H9 (cell line): Measurements from ENCODE around the gene COL4A6. TPM values are rescaled to one million over a fixed set of nuclear protein-coding genes. Genes with fewer than 3 reads are reported as not detected.

Experiments
- DNase-seq: peaks from one replicate; pipeline ENCODE4 v3.0.0-alpha.2; 2017
- H2AFZ ChIP-seq: one replicate; pipeline ENCODE4 v1.6.1; 2013; ENCODE audit warnings: mild to moderate bottlenecking, low read length, control low read depth, moderate library complexity
- H2AK5ac ChIP-seq: 2 replicates; pipeline ENCODE4 v1.6.1; 2013; ENCODE audit warnings: low read length, control low read depth, mixed read lengths; ENCODE audit not compliant: insufficient read length
- H2BK120ac ChIP-seq: one replicate; pipeline ENCODE4 v1.6.1; 2013; ENCODE audit warnings: low read depth, mild to moderate bottlenecking, low read length, control low read depth, inconsistent platforms; ENCODE audit not compliant: poor library complexity, severe bottlenecking
- H2BK12ac ChIP-seq: 2 replicates; pipeline ENCODE4 v1.6.1; 2013; ENCODE audit warnings: low read length, control low read depth, mixed read lengths, low read depth; ENCODE audit not compliant: insufficient read length
- H2BK15ac ChIP-seq: 2 replicates; pipeline ENCODE4 v1.6.1; 2013; ENCODE audit warnings: low read depth, low read length, control low read depth
- H2BK20ac ChIP-seq: one replicate; pipeline ENCODE4 v1.6.1; 2013; ENCODE audit warnings: low read depth, mild to moderate bottlenecking, low read length, control low read depth, inconsistent platforms; ENCODE audit not compliant: poor library complexity, severe bottlenecking
- H2BK5ac ChIP-seq: 2 replicates; pipeline ENCODE4 v1.6.1; 2013; ENCODE audit warnings: low read length, control low read depth, mixed read lengths; ENCODE audit not compliant: insufficient read length
- H3K14ac ChIP-seq: 2 replicates; pipeline ENCODE4 v1.6.1; 2013; ENCODE audit warnings: low read length, control low read depth; ENCODE audit not compliant: insufficient read depth
- H3K18ac ChIP-seq: 2 replicates; pipeline ENCODE4 v1.6.1; 2013; ENCODE audit warnings: low read depth, mild to moderate bottlenecking, mixed read lengths, low read length, control low read depth; ENCODE audit not compliant: insufficient read length
- H3K23ac ChIP-seq: 2 replicates; pipeline ENCODE4 v1.6.1; 2013; ENCODE audit warnings: low read length, control low read depth, mixed read lengths, low read depth; ENCODE audit not compliant: insufficient read length
- H3K23me2 ChIP-seq: 2 replicates; pipeline ENCODE4 v1.6.1; 2013; ENCODE audit warnings: low read depth, mild to moderate bottlenecking, mixed read lengths, low read length, control low read depth; ENCODE audit not compliant: insufficient read length, poor library complexity, severe bottlenecking
- H3K27ac ChIP-seq: 2 replicates; pipeline ENCODE4 v1.5.1; 2013; ENCODE audit warnings: low read length, control low read depth, mixed read lengths, low read depth; ENCODE audit not compliant: insufficient read length
- H3K27me3 ChIP-seq: 2 replicates; pipeline ENCODE4 v1.6.1; 2013; ENCODE audit warnings: low read length, control low read depth, inconsistent platforms; ENCODE audit not compliant: insufficient read depth
- H3K4ac ChIP-seq: 2 replicates; pipeline ENCODE4 v1.6.1; 2013; ENCODE audit warnings: low read depth, mild to moderate bottlenecking, control low read depth, inconsistent platforms, low read length, moderate library complexity
- H3K4me1 ChIP-seq: 2 replicates; pipeline ENCODE4 v1.6.1; 2013; ENCODE audit warnings: low read length, control low read depth, inconsistent platforms; ENCODE audit not compliant: insufficient read depth
- H3K4me2 ChIP-seq: 2 replicates; pipeline ENCODE4 v1.6.1; 2013; ENCODE audit warnings: low read length, control low read depth, mixed read lengths; ENCODE audit not compliant: insufficient read length, insufficient read depth
- H3K56ac ChIP-seq: 2 replicates; pipeline ENCODE4 v1.6.1; 2013; ENCODE audit warnings: low read depth, mild to moderate bottlenecking, mixed read lengths, low read length, control low read depth; ENCODE audit not compliant: insufficient read length
- H3K79me1 ChIP-seq: 2 replicates; pipeline ENCODE4 v1.6.1; 2013; ENCODE audit warnings: low read depth, mild to moderate bottlenecking, moderate library complexity, low read length, control low read depth, inconsistent platforms; ENCODE audit not compliant: insufficient read depth, poor library complexity, severe bottlenecking
- H3K79me2 ChIP-seq: 2 replicates; pipeline ENCODE4 v1.6.1; 2013; ENCODE audit warnings: low read length, control low read depth, inconsistent platforms; ENCODE audit not compliant: insufficient read depth
- H3K9ac ChIP-seq: 2 replicates; pipeline ENCODE4 v1.6.1; 2013; ENCODE audit warnings: low read length, control low read depth, mixed read lengths; ENCODE audit not compliant: insufficient read length; ENCODE audit errors: extremely low read depth
- H3K9me3 ChIP-seq: one replicate; pipeline ENCODE4 v1.6.1; 2013; ENCODE audit warnings: low read depth, low read length, inconsistent platforms; ENCODE audit not compliant: control insufficient read depth
- H3T11ph ChIP-seq: one replicate; pipeline ENCODE4 v1.6.1; 2013; ENCODE audit warnings: mild to moderate bottlenecking, low read length, control low read depth, inconsistent platforms
- H4K20me1 ChIP-seq: one replicate; pipeline ENCODE4 v1.6.1; 2013; ENCODE audit not compliant: control insufficient read depth, insufficient read length, insufficient read depth
- H4K5ac ChIP-seq: 2 replicates; pipeline ENCODE4 v1.6.1; 2013; ENCODE audit warnings: low read depth, mild to moderate bottlenecking, mixed read lengths, low read length, control low read depth; ENCODE audit not compliant: insufficient read length
- H4K8ac ChIP-seq: replicated peaks from 2 replicates; pipeline ENCODE4 v1.6.1; 2013; ENCODE audit warnings: low read length, control low read depth, mixed read lengths, low read depth; ENCODE audit not compliant: insufficient read length
- H4K91ac ChIP-seq: 2 replicates; pipeline ENCODE4 v1.6.1; 2013; ENCODE audit warnings: low read depth, mild to moderate bottlenecking, moderate library complexity, mixed read lengths, low read length, control low read depth; ENCODE audit not compliant: insufficient read length
- H3K27ac Mint-ChIP-seq, 3 experiments: 2 replicates in 2 of 3; 3 replicates in 1 of 3; pipeline ENCODE4 v1.8.0; 2020 to 2021; ENCODE audit warnings: mixed read lengths in 3 of 3, mild to moderate bottlenecking in 1 of 3, moderate library complexity in 1 of 3
- H3K27me3 Mint-ChIP-seq: 2 replicates; pipeline ENCODE4 v1.8.0; 2021; ENCODE audit warnings: low read depth, mild to moderate bottlenecking, moderate library complexity, mixed read lengths
- H3K36me3 Mint-ChIP-seq, 3 experiments: 2 replicates in 2 of 3; 3 replicates in 1 of 3; pipeline ENCODE4 v1.8.0; 2020 to 2021; ENCODE audit warnings: low read depth in 3 of 3, mixed read lengths in 3 of 3; ENCODE audit not compliant: insufficient read depth in 1 of 3
- H3K4me1 Mint-ChIP-seq, 2 experiments: 2 replicates each; pipeline ENCODE4 v1.8.0; 2020; ENCODE audit warnings: mixed read lengths in 2 of 2
- H3K4me3 Mint-ChIP-seq, 2 experiments: 2 replicates in 1 of 2; 3 replicates in 1 of 2; pipeline ENCODE4 v1.8.0; 2020 to 2021; ENCODE audit warnings: mild to moderate bottlenecking in 2 of 2, mixed read lengths in 2 of 2, moderate library complexity in 1 of 2
- H3K9me3 Mint-ChIP-seq, 2 experiments: 2 replicates in 1 of 2; 3 replicates in 1 of 2; pipeline ENCODE4 v1.8.0; 2020; ENCODE audit warnings: mild to moderate bottlenecking in 2 of 2, mixed read lengths in 2 of 2, moderate library complexity in 1 of 2
- CTCF ChIP-seq: fragments of 200-600 bp; sonication (generic); conservative IDR thresholded peaks from 3 replicates; pipeline ENCODE4 v1.8.0; 2021; ENCODE audit warnings: antibody characterized with exemption, mild to moderate bottlenecking
- WGBS: extraction: QIAGEN DNeasy Blood & Tissue Kit; methylation state at CpG from one replicate; pipeline ENCODE4 v1.1.7; 2013; ENCODE audit warnings: missing lambda C conversion rate, low lambda C conversion rate, mixed read lengths; ENCODE audit not compliant: insufficient read length; ENCODE audit errors: extremely low coverage; 5-methylcytosine and 5-hydroxymethylcytosine counted together
- long read RNA-seq: library from polyadenylated mRNA; unstranded; transcript quantifications from one replicate; pipeline ENCODE4 v2.0.0, GENCODE V29; 2020
- total RNA-seq: library from RNA; stranded (reverse); gene quantifications from 2 replicates; pipeline ENCODE4 v1.2.1, GENCODE V29; 2021

Gene COL4A6
- 16.7 and 17.5 TPM in 2 replicates for total RNA-seq
- long read RNA-seq, transcript COL4A6-204 (4 exons, 1,889 nt): major isoform, 5 of 36 reads
- long read RNA-seq, partial matches to known transcripts: 22 of 36 reads
- long read RNA-seq, other reads (novel, unspliced or antisense): 7 of 36 reads

- no peak within 1 kb of the TSS for H2AK5ac ChIP-seq
- Mint-ChIP-seq H3K4me3 (peak within 1 kb of the TSS; percentile 85 to 96), H3K4me1 (peaks cover 40 to 53% of the 10 kb centered on the region in 2 experiments), H3K9me3 (no peaks in the 10 kb centered on the region), H3K27ac (peak within 1 kb of the TSS in 2 of 3 experiments; percentile 97 to 98; a peak in 6 of 7 replicates), H3K27me3 (peaks cover 23% of the 10 kb centered on the region), H3K36me3 (peaks cover 0 to 5% (median 2%) of the 10 kb centered on the region in 3 experiments; a peak in 3 of 7 replicates)
- peaks cover 3% of the 10 kb centered on the region; the same call in 1 of the 2 replicates for H3K4me1 ChIP-seq
- H4K20me1 ChIP-seq: no peaks in the 10 kb centered on the region
- H2BK20ac ChIP-seq: no peak within 1 kb of the TSS
- no peaks in the 10 kb centered on the region for H3K79me2 ChIP-seq
- H3K79me1 ChIP-seq: no peaks in the 10 kb centered on the region
- H4K8ac ChIP-seq: no peak within 1 kb of the TSS
- H3K4ac ChIP-seq: no peak within 1 kb of the TSS
- peak within 1 kb of the TSS; percentile 35 for H2AFZ ChIP-seq
- no peak within 1 kb of the TSS for H2BK12ac ChIP-seq
- no peak within 1 kb of the TSS for H3K56ac ChIP-seq
- peaks cover 5% of the 10 kb centered on the region; the same call in 1 of the 2 replicates for H3K27me3 ChIP-seq
- H3K4me2 ChIP-seq: peak within 1 kb of the TSS; percentile 88
- no peak within 1 kb of the TSS for H3K14ac ChIP-seq
- H3K23me2 ChIP-seq: peaks cover 14% of the 10 kb centered on the region
- H3K27ac ChIP-seq: no peak within 1 kb of the TSS
- H3T11ph ChIP-seq: no peak within 1 kb of the TSS
- H3K23ac ChIP-seq: no peak within 1 kb of the TSS
- peak; percentile 85 for DNase-seq
- no peak within 1 kb of the TSS for H2BK120ac ChIP-seq
- no CpG with 5 or more reads among the region's 16 CpGs for WGBS
- no peak within 1 kb of the TSS for H4K5ac ChIP-seq
- peak within 1 kb of the TSS; percentile 23 for H3K9ac ChIP-seq
- H2BK15ac ChIP-seq: no peak within 1 kb of the TSS
- TF ChIP-seq CTCF: no peak
- no peak within 1 kb of the TSS for H2BK5ac ChIP-seq
- H4K91ac ChIP-seq: no peak within 1 kb of the TSS
- H3K18ac ChIP-seq: no peak within 1 kb of the TSS
- no peaks in the 10 kb centered on the region for H3K9me3 ChIP-seq
These were observed at the start of gene COL4A6 for GRCh38 chrX:108438110-108438623. Gene COL4A6, minus strand, starts transcription at chrX:108438422. Its CDS starts 226 bp downstream, at chrX:108438196.
